OCI-LY7 (cell line): ENCODE data around the gene RBFOX1.

ENCODE experiments used
- EZH2phosphoT487 ChIP-seq: fragments of 200-600 bp; sonication (generic); IDR thresholded peaks from 2 replicates; pipeline ENCODE4 v1.6.1; 2018; ENCODE audit warnings: low read depth, borderline replicate concordance, mild to moderate bottlenecking, mixed run types, antibody characterized with exemption, low read length, moderate library complexity, mixed read lengths
- TF ChIP-seq, protein P1 (sequence below): fragments of 200-600 bp; sonication (generic); conservative IDR thresholded peaks from 2 replicates; pipeline ENCODE4 v1.5.1; 2014; ENCODE audit warnings: mild to moderate bottlenecking, antibody characterized with exemption, low read length, moderate library complexity, mixed read lengths

DNA sequence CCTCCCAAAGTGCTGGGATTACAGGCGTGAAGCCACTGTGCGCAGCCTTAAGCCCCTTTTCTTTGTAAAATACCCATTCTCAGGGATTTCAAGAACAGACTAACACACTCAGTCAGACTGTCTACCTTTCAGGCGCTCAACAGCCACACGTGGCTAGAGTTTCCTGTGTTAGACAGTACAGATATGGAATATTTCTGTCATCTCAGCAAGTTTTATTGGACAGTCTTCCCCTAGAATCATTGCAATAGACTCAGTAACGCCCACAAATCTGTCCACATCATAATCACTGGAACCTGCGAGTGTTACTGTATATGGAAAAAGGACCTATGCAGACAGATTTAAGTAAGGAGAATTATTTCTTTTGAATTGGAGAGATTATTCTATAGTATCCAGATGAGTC lies 160.5 kb downstream of the RBFOX1 start:
- TF ChIP-seq, protein P1, sequence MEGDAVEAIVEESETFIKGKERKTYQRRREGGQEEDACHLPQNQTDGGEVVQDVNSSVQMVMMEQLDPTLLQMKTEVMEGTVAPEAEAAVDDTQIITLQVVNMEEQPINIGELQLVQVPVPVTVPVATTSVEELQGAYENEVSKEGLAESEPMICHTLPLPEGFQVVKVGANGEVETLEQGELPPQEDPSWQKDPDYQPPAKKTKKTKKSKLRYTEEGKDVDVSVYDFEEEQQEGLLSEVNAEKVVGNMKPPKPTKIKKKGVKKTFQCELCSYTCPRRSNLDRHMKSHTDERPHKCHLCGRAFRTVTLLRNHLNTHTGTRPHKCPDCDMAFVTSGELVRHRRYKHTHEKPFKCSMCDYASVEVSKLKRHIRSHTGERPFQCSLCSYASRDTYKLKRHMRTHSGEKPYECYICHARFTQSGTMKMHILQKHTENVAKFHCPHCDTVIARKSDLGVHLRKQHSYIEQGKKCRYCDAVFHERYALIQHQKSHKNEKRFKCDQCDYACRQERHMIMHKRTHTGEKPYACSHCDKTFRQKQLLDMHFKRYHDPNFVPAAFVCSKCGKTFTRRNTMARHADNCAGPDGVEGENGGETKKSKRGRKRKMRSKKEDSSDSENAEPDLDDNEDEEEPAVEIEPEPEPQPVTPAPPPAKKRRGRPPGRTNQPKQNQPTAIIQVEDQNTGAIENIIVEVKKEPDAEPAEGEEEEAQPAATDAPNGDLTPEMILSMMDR, result no peak
- TF ChIP-seq EZH2phosphoT487, result no peak
